Parathyroid adenoma (tissue), 2 donors: Measurements from ENCODE around the gene NGDN.

Experiments used
- H2AFZ ChIP-seq: fragments of 300-600 bp; sonication (generic); one replicate; pipeline ENCODE4 v1.7.0; 2017; ENCODE audit warnings: antibody characterized with exemption, mild to moderate bottlenecking
- H3K27ac ChIP-seq: fragments of 300-600 bp; sonication (generic); one replicate; pipeline ENCODE4 v1.7.0; 2017
- H3K27me3 ChIP-seq: fragments of 300-600 bp; sonication (generic); one replicate; pipeline ENCODE4 v1.7.0; 2017; ENCODE audit warnings: low read length; ENCODE audit not compliant: control insufficient read depth, insufficient read depth
- H3K36me3 ChIP-seq: fragments of 300-600 bp; sonication (generic); one replicate; pipeline ENCODE4 v1.7.0; 2017; ENCODE audit warnings: low read length; ENCODE audit not compliant: control insufficient read depth, insufficient read depth
- H3K4me1 ChIP-seq: fragments of 300-600 bp; sonication (generic); one replicate; pipeline ENCODE4 v1.7.0; 2017; ENCODE audit warnings: control low read depth
- H3K4me2 ChIP-seq: fragments of 300-600 bp; sonication (generic); one replicate; pipeline ENCODE4 v1.7.0; 2017; ENCODE audit warnings: low read length
- H3K4me3 ChIP-seq: fragments of 300-600 bp; sonication (generic); one replicate; pipeline ENCODE4 v1.7.0; 2017; ENCODE audit warnings: low read depth, low read length
- H3K79me2 ChIP-seq: fragments of 300-600 bp; sonication (generic); one replicate; pipeline ENCODE4 v1.7.0; 2017; ENCODE audit warnings: control low read depth
- H3K9ac ChIP-seq: fragments of 300-600 bp; sonication (generic); one replicate; pipeline ENCODE4 v1.7.0; 2017; ENCODE audit warnings: mild to moderate bottlenecking
- H3K9me3 ChIP-seq: fragments of 300-600 bp; sonication (generic); one replicate; pipeline ENCODE4 v1.7.0; 2017; ENCODE audit warnings: low read length; ENCODE audit not compliant: control insufficient read depth
- CTCF ChIP-seq: fragments of 300-600 bp; sonication (generic); IDR thresholded peaks from one replicate; pipeline ENCODE4 v1.7.0; 2017; ENCODE audit warnings: antibody characterized with exemption, mild to moderate bottlenecking
- donor health status: primary hyperparathyroidism.

Gene NGDN

GRCh38 chr14:23432102-23432925 is 37.2 kb upstream of the NGDN start:
- H3K9me3 ChIP-seq: no peaks in the 10 kb centered on the region
- peaks cover 14% of the 10 kb centered on the region for H3K4me1 ChIP-seq
- H2AFZ ChIP-seq: no peak overlapping the region
- H3K4me3 ChIP-seq: no peak overlapping the region
- no peak overlapping the region for H3K4me2 ChIP-seq
- no peak for TF ChIP-seq CTCF
- no peaks in the 10 kb centered on the region for H3K27me3 ChIP-seq
- H3K9ac ChIP-seq: no peak overlapping the region
- no peaks in the 10 kb centered on the region for H3K79me2 ChIP-seq
- H3K36me3 ChIP-seq: no peaks in the 10 kb centered on the region
- H3K27ac ChIP-seq: no peak overlapping the region

GRCh38 chr14:23432946-23433345 is 36.6 kb upstream of the NGDN start:
- no peaks in the 10 kb centered on the region for H3K36me3 ChIP-seq

GRCh38 chr14:23433457-23433856 is 36.0 kb upstream of the NGDN start:
- Histone ChIP-seq H3K9ac (no peak overlapping the region), H3K36me3 (no peaks in the 10 kb centered on the region), H3K9me3 (no peaks in the 10 kb centered on the region), H3K4me1 (peaks cover 25% of the 10 kb centered on the region), H3K27me3 (no peaks in the 10 kb centered on the region), H3K79me2 (no peaks in the 10 kb centered on the region), H3K27ac (no peak overlapping the region), H3K4me2 (no peak overlapping the region), H3K4me3 (no peak overlapping the region), H2AFZ (no peak overlapping the region)
- TF ChIP-seq CTCF: no peak

More at GRCh38 chr14:23432946-23433345, 36.6 kb upstream of the NGDN start:
- H3K9me3 ChIP-seq: no peaks in the 10 kb centered on the region
- TF ChIP-seq CTCF: no peak
- H2AFZ ChIP-seq: no peak overlapping the region
- H3K79me2 ChIP-seq: no peaks in the 10 kb centered on the region
- no peak overlapping the region for H3K9ac ChIP-seq
- H3K4me2 ChIP-seq: no peak overlapping the region
- peaks cover 20% of the 10 kb centered on the region for H3K4me1 ChIP-seq
- no peaks in the 10 kb centered on the region for H3K27me3 ChIP-seq
- no peak overlapping the region for H3K4me3 ChIP-seq
- no peak overlapping the region for H3K27ac ChIP-seq

GRCh38 chr14:23434488-23435222 is 34.8 kb upstream of the NGDN start:
- no peak overlapping the region for H3K4me2 ChIP-seq
- H3K4me1 ChIP-seq: peaks cover 28% of the 10 kb centered on the region
- H3K27me3 ChIP-seq: no peaks in the 10 kb centered on the region
- H2AFZ ChIP-seq: no peak overlapping the region
- H3K4me3 ChIP-seq: no peak overlapping the region
- no peaks in the 10 kb centered on the region for H3K36me3 ChIP-seq
- no peaks in the 10 kb centered on the region for H3K79me2 ChIP-seq
- no peak overlapping the region for H3K27ac ChIP-seq
- no peak overlapping the region for H3K9ac ChIP-seq
- TF ChIP-seq CTCF: no peak
- no peaks in the 10 kb centered on the region for H3K9me3 ChIP-seq
